ENCODE data around the gene TRMT10B.
"Not testable (repeated sequence)": the region's sequence is repeated elsewhere in the genome, so short reads cannot be mapped to it uniquely, and the experiment has no call there.

Gene TRMT10B

GRCh38 chr9:37753489-37754190 is at the start of gene TRMT10B:
TSS of gene TRMT10B (plus strand) at chr9:37753805. CDS start at chr9:37761932, 8,127 bp downstream.
- peak; percentile 76 for DNase-seq

- DNase-seq = no peak
Observed at GRCh38 chr9:37705787-37706186, 47.8 kb upstream of the TRMT10B start.

GRCh38 chr9:37706290-37706689 is 47.3 kb upstream of the TRMT10B start:
- DNase-seq = no peak

- no peak for DNase-seq
Observed at GRCh38 chr9:37707748-37708147, 45.9 kb upstream of the TRMT10B start.

- no peak for DNase-seq
Observed at GRCh38 chr9:37710046-37710445, 43.6 kb upstream of the TRMT10B start.

- DNase-seq = no peak
Observed at GRCh38 chr9:37715260-37715659, 38.3 kb upstream of the TRMT10B start.

- no peak for DNase-seq
Observed at GRCh38 chr9:37715991-37716505, 37.6 kb upstream of the TRMT10B start.

GRCh38 chr9:37719526-37719925 is 34.1 kb upstream of the TRMT10B start:
- DNase-seq = no peak

GRCh38 chr9:37727013-37727412 is 26.6 kb upstream of the TRMT10B start:
- no peak for DNase-seq

GRCh38 chr9:37729499-37729898 is 24.1 kb upstream of the TRMT10B start:
- DNase-seq = no peak

- DNase-seq = no peak
Observed at GRCh38 chr9:37730256-37730655, 23.3 kb upstream of the TRMT10B start.

GRCh38 chr9:37730839-37731238 is 22.8 kb upstream of the TRMT10B start:
- no peak for DNase-seq

- no peak for DNase-seq
Observed at GRCh38 chr9:37732086-37732741, 21.4 kb upstream of the TRMT10B start.

GRCh38 chr9:37732952-37733351 is 20.7 kb upstream of the TRMT10B start:
- no peak for DNase-seq

- DNase-seq = no peak
Observed at GRCh38 chr9:37739222-37739621, 14.4 kb upstream of the TRMT10B start.

- no peak for DNase-seq
Observed at GRCh38 chr9:37740128-37740527, 13.5 kb upstream of the TRMT10B start.

- no peak for DNase-seq
Observed at GRCh38 chr9:37740631-37741328, 12.8 kb upstream of the TRMT10B start.

- DNase-seq = no peak
Observed at GRCh38 chr9:37745970-37746369, 7.6 kb upstream of the TRMT10B start.

- no peak for DNase-seq
Observed at GRCh38 chr9:37746448-37747270, 6.9 kb upstream of the TRMT10B start.

- DNase-seq = peak; percentile 53
Observed at GRCh38 chr9:37747271-37747753, 6.3 kb upstream of the TRMT10B start.

GRCh38 chr9:37749129-37749528 is 4.5 kb upstream of the TRMT10B start:
- no peak for DNase-seq

GRCh38 chr9:37751186-37751585 is 2.4 kb upstream of the TRMT10B start:
- no peak for DNase-seq

GRCh38 chr9:37751704-37752103 is 1.9 kb upstream of the TRMT10B start:
- DNase-seq = not testable (repeated sequence)
